ENCODE results near the gene CACNB4.

The CACNB4 gene

DNA sequence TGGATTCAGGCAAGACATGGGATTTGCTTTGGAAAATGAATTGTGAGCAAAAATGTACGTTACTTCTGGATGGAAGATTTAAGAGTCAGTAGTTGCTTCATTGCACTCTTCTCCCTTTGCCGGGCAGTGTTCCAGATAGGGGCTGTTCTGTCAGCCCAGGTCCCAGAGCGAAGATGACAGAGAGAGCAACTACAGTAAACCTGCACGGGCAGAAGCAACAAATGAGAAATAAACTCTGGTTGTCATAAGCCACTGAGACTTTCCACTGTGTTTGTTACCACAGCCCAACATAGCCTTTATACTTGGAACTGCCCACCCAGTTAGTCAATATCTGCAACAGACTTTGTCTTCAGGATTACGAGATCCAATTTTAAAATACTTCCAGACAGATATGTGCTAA is 83.3 kb downstream of the CACNB4 start:
- Histone ChIP-seq H3K27me3 (ENCODE audit: insufficient read depth, low read length) (no peaks in the 10 kb centered on the region), H3K9ac (ENCODE audit: low read length) (no peak overlapping the region), H3K4me2 (ENCODE audit: low read length) (no peak overlapping the region), H2AFZ (ENCODE audit: low read length) (no peak overlapping the region), H3K4me3 (ENCODE audit: low read depth, low read length, poor library complexity, severe bottlenecking) (no peak overlapping the region), H3K27ac (ENCODE audit: low read depth, low read length, poor library complexity, severe bottlenecking) (no peak overlapping the region), H3K36me3 (ENCODE audit: insufficient read depth, low read length) (no peaks in the 10 kb centered on the region), H3K4me1 (ENCODE audit: insufficient read depth, low read length, severe bottlenecking) (no peaks in the 10 kb centered on the region), H4K20me1 (ENCODE audit: insufficient read depth, low read length) (no peaks in the 10 kb centered on the region), H3K9me2 (ENCODE audit: low read depth, low read length) (no peaks in the 10 kb centered on the region), H3K9me3 (ENCODE audit: low read length) (no peaks in the 10 kb centered on the region), H3K79me2 (ENCODE audit: insufficient read depth, low read length) (no peaks in the 10 kb centered on the region), H3F3A (ENCODE audit: insufficient read depth, low read length) (no peaks in the 10 kb centered on the region)
- TF ChIP-seq, protein P1, sequence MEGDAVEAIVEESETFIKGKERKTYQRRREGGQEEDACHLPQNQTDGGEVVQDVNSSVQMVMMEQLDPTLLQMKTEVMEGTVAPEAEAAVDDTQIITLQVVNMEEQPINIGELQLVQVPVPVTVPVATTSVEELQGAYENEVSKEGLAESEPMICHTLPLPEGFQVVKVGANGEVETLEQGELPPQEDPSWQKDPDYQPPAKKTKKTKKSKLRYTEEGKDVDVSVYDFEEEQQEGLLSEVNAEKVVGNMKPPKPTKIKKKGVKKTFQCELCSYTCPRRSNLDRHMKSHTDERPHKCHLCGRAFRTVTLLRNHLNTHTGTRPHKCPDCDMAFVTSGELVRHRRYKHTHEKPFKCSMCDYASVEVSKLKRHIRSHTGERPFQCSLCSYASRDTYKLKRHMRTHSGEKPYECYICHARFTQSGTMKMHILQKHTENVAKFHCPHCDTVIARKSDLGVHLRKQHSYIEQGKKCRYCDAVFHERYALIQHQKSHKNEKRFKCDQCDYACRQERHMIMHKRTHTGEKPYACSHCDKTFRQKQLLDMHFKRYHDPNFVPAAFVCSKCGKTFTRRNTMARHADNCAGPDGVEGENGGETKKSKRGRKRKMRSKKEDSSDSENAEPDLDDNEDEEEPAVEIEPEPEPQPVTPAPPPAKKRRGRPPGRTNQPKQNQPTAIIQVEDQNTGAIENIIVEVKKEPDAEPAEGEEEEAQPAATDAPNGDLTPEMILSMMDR (IDR thresholded peaks at IDR 0.05; ENCODE audit: low read length): no peak
- no peak for TF ChIP-seq EZH2 (IDR thresholded peaks at IDR 0.05; ENCODE audit: borderline replicate concordance, low read length)

DNA sequence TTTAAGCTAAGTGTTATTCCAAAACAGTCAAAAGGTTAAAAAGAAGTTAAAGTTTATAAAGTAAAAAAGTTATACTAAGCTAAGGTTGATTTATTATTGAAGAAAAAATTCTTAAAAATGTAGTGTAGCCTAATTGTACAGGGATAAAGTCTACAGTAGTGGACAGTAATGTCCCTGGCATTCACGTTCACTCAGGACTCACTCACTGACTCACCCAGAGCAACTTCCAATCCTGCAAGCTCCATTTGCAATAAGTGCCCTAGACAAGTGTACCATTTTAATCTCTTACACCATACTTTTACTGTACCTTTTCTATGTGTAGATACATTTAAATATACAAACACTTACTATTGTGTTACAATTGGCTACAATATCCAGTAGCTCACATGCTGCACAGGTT is 86.1 kb downstream of the CACNB4 start:
- no peak for TF ChIP-seq EZH2 (IDR thresholded peaks at IDR 0.05; ENCODE audit: borderline replicate concordance, low read length)
- TF ChIP-seq, protein P1 (IDR thresholded peaks at IDR 0.05; ENCODE audit: low read length): no peak
- no peak overlapping the region for H2AFZ ChIP-seq (ENCODE audit: low read length)
- H3F3A ChIP-seq (ENCODE audit: insufficient read depth, low read length): no peaks in the 10 kb centered on the region

DNA sequence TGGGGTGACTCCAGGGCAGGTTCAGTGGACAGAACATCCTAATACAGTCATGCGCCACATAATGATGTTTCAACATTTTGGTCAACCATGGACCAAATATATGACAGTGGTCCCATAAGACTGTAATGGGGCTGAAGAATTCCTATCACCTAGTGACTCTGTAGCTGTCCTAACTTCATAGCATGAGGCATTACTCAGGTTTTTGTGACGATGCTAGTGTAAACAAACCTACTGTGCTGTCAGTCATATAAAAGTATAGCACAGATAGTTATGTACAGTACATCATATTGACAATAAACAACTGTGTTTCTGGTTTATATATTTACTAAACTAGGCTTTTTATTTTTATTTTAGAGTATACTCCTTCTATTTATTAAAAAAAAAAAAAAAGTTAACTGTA is 87.1 kb downstream of the CACNB4 start:
- Histone ChIP-seq H3K4me3 (ENCODE audit: low read depth, low read length, poor library complexity, severe bottlenecking) (no peak overlapping the region), H3K9ac (ENCODE audit: low read length) (no peak overlapping the region), H3K4me1 (ENCODE audit: insufficient read depth, low read length, severe bottlenecking) (no peaks in the 10 kb centered on the region), H3K9me2 (ENCODE audit: low read depth, low read length) (no peaks in the 10 kb centered on the region), H3K4me2 (ENCODE audit: low read length) (no peak overlapping the region), H4K20me1 (ENCODE audit: insufficient read depth, low read length) (no peaks in the 10 kb centered on the region), H2AFZ (ENCODE audit: low read length) (no peak overlapping the region), H3F3A (ENCODE audit: insufficient read depth, low read length) (no peaks in the 10 kb centered on the region), H3K79me2 (ENCODE audit: insufficient read depth, low read length) (no peaks in the 10 kb centered on the region), H3K36me3 (ENCODE audit: insufficient read depth, low read length) (no peaks in the 10 kb centered on the region), H3K27ac (ENCODE audit: low read depth, low read length, poor library complexity, severe bottlenecking) (no peak overlapping the region), H3K27me3 (ENCODE audit: insufficient read depth, low read length) (no peaks in the 10 kb centered on the region), H3K9me3 (ENCODE audit: low read length) (no peaks in the 10 kb centered on the region)
- no peak for TF ChIP-seq EZH2 (IDR thresholded peaks at IDR 0.05; ENCODE audit: borderline replicate concordance, low read length)
- TF ChIP-seq, protein P1 (IDR thresholded peaks at IDR 0.05; ENCODE audit: low read length): no peak

More for the DNA sequence above, 86.1 kb downstream of the CACNB4 start:
- no peaks in the 10 kb centered on the region for H3K79me2 ChIP-seq (ENCODE audit: insufficient read depth, low read length)
- no peak overlapping the region for H3K27ac ChIP-seq (ENCODE audit: low read depth, low read length, poor library complexity, severe bottlenecking)
- no peaks in the 10 kb centered on the region for H3K27me3 ChIP-seq (ENCODE audit: insufficient read depth, low read length)
- H3K4me3 ChIP-seq (ENCODE audit: low read depth, low read length, poor library complexity, severe bottlenecking): no peak overlapping the region
- H3K9ac ChIP-seq (ENCODE audit: low read length): no peak overlapping the region
- no peaks in the 10 kb centered on the region for H3K36me3 ChIP-seq (ENCODE audit: insufficient read depth, low read length)
- H3K9me2 ChIP-seq (ENCODE audit: low read depth, low read length): no peaks in the 10 kb centered on the region
- no peaks in the 10 kb centered on the region for H4K20me1 ChIP-seq (ENCODE audit: insufficient read depth, low read length)
- H3K4me1 ChIP-seq (ENCODE audit: insufficient read depth, low read length, severe bottlenecking): no peaks in the 10 kb centered on the region
- H3K4me2 ChIP-seq (ENCODE audit: low read length): no peak overlapping the region
- H3K9me3 ChIP-seq (ENCODE audit: low read length): no peaks in the 10 kb centered on the region
